CD4-positive, alpha-beta T cell (primary cell): Measurements from ENCODE around the gene CAMTA1. TPM values are rescaled to one million over a fixed set of nuclear protein-coding genes. Genes with fewer than 3 reads are reported as not detected.

Experiments used
- ATAC-seq: fragments of 200-7000 bp; cut with Tn5 transposase; one replicate; pipeline ENCODE4 v1.10.0; 2022; ENCODE audit warnings: mild to moderate bottlenecking; ENCODE audit not compliant: poor library complexity
- CTCF ChIA-PET: fragments of 350-600 bp; sonication (Branson Sonifier 250); formaldehyde crosslinking; loops from one replicate; lab custom pipeline; 2021; ENCODE audit warnings: antibody characterized with exemption, inconsistent platforms; lab: Charles Lee
- POLR2A ChIA-PET: fragments of 350-600 bp; sonication (Branson Sonifier 250); formaldehyde crosslinking; loops from one replicate; lab custom pipeline; 2021; ENCODE audit warnings: antibody characterized with exemption, inconsistent platforms; lab: Charles Lee
- DNase-seq, 14 experiments: peaks; one replicate each; pipeline ENCODE4 v3.0.0-alpha.2; 2013 to 2020; ENCODE audit warnings: mixed read lengths in 2 of 14
- H3K27ac ChIP-seq, 2 donors: one replicate each; pipeline versions ENCODE4 v1.5.1 to v1.7.0; 2013; ENCODE audit warnings: low read length in 2 of 2, low read depth in 1 of 2, mild to moderate bottlenecking in 1 of 2
- H3K27me3 ChIP-seq, 2 experiments: 1 replicate in 1 of 2; 2 replicates in 1 of 2; pipeline versions ENCODE4 v1.6.1 to v1.7.0; 2013; ENCODE audit warnings: low read length in 2 of 2, control low read depth in 1 of 2, mild to moderate bottlenecking in 1 of 2, moderate library complexity in 1 of 2; ENCODE audit not compliant: insufficient read depth in 2 of 2, control insufficient read depth in 1 of 2
- H3K36me3 ChIP-seq: one replicate; pipeline ENCODE4 v1.6.1; 2013; ENCODE audit warnings: low read length, control low read depth; ENCODE audit not compliant: insufficient read depth
- H3K4me1 ChIP-seq: one replicate; pipeline ENCODE4 v1.6.1; 2013; ENCODE audit warnings: low read length, control low read depth; ENCODE audit not compliant: insufficient read depth
- H3K4me3 ChIP-seq: one replicate; pipeline ENCODE4 v1.5.1; 2013; ENCODE audit warnings: mild to moderate bottlenecking, low read length, moderate library complexity
- H3K9me3 ChIP-seq, 2 experiments: 1 replicate in 1 of 2; 2 replicates in 1 of 2; pipeline versions ENCODE4 v1.6.1 to v1.7.0; 2013; ENCODE audit warnings: low read length in 2 of 2, mild to moderate bottlenecking in 2 of 2, control low read depth in 1 of 2, moderate library complexity in 1 of 2; ENCODE audit not compliant: control insufficient read depth in 1 of 2, insufficient read depth in 1 of 2
- H3K27ac Mint-ChIP-seq: one replicate; pipeline ENCODE4 v1.8.0; 2020; ENCODE audit warnings: mixed read lengths
- H3K27me3 Mint-ChIP-seq: one replicate; pipeline ENCODE4 v1.8.0; 2021; ENCODE audit warnings: mixed read lengths
- H3K36me3 Mint-ChIP-seq: one replicate; pipeline ENCODE4 v1.8.0; 2021; ENCODE audit warnings: low read depth, mixed read lengths
- H3K4me1 Mint-ChIP-seq: one replicate; pipeline ENCODE4 v1.8.0; 2021; ENCODE audit warnings: low read depth, mixed read lengths
- H3K4me3 Mint-ChIP-seq: one replicate; pipeline ENCODE4 v1.8.0; 2020; ENCODE audit warnings: mild to moderate bottlenecking, mixed read lengths
- H3K9me3 Mint-ChIP-seq: one replicate; pipeline ENCODE4 v1.8.0; 2020; ENCODE audit warnings: mixed read lengths
- CTCF ChIP-seq: fragments of 200-600 bp; IDR thresholded peaks from one replicate; pipeline ENCODE4 v1.8.0; 2022; ENCODE audit warnings: antibody characterized with exemption, mild to moderate bottlenecking
- intact Hi-C, 2 experiments: fragments of 100-400 bp; cut with DNase I in 1 of 2; cut with micrococcal nuclease in 1 of 2; formaldehyde crosslinking; loops; one replicate each; pipeline versions ENCODE4 v1.15.1 to v1.9.0; 2023 to 2025; cut with DNase I, micrococcal nuclease
- total RNA-seq, 174 experiments: library from RNA in 2 of 174; stranded (reverse) in 2 of 174; gene quantifications; one replicate each; pipeline ENCODE4 v1.2.3 and lab custom pipeline; 2021 to 2026

Gene CAMTA1
- total RNA-seq, 2 experiments from 2014 or later = 38.6 to 39.3 TPM

- H3K27me3 Mint-ChIP-seq = peaks cover 16% of the 10 kb centered on the region
Measured at GRCh38 chr1:7375781-7376660, 590.8 kb downstream of the CAMTA1 start.

GRCh38 chr1:7376676-7377075, 591.4 kb downstream of the CAMTA1 start:
- Mint-ChIP-seq H3K9me3 (no peaks in the 10 kb centered on the region), H3K27me3 (peaks cover 16% of the 10 kb centered on the region), H3K4me1 (no peaks in the 10 kb centered on the region), H3K4me3 (no peak overlapping the region), H3K36me3 (no peaks in the 10 kb centered on the region), H3K27ac (no peak overlapping the region)
- Histone ChIP-seq H3K27me3 (peaks cover 0 to 3% of the 10 kb centered on the region in 2 experiments), H3K36me3 (no peaks in the 10 kb centered on the region), H3K27ac (no peak overlapping the region), H3K9me3 (no peaks in the 10 kb centered on the region), H3K4me3 (no peak overlapping the region), H3K4me1 (no peaks in the 10 kb centered on the region)
- CTCF ChIA-PET = no interaction called here
- intact Hi-C loops = no loop called here
- DNase-seq = no peak
- TF ChIP-seq CTCF = no peak
- ATAC-seq = no peak
- POLR2A ChIA-PET = no interaction called here

More at GRCh38 chr1:7375781-7376660, 590.8 kb downstream of the CAMTA1 start:
- no peaks in the 10 kb centered on the region for H3K36me3 ChIP-seq
- DNase-seq (no peak), ATAC-seq (no peak)
- H3K4me1 Mint-ChIP-seq = no peaks in the 10 kb centered on the region
- no peak for TF ChIP-seq CTCF
- no peaks in the 10 kb centered on the region for H3K9me3 ChIP-seq
- no peaks in the 10 kb centered on the region for H3K9me3 Mint-ChIP-seq
- no peaks in the 10 kb centered on the region for H3K4me1 ChIP-seq
- no peak overlapping the region for H3K27ac ChIP-seq
- intact Hi-C loops = no loop called here
- H3K4me3 Mint-ChIP-seq = no peak overlapping the region
- H3K27ac Mint-ChIP-seq = no peak overlapping the region
- CTCF ChIA-PET = no interaction called here
- POLR2A ChIA-PET = no interaction called here
- H3K27me3 ChIP-seq = peaks cover 0 to 3% of the 10 kb centered on the region in 2 experiments
- H3K4me3 ChIP-seq = no peak overlapping the region
- H3K36me3 Mint-ChIP-seq = no peaks in the 10 kb centered on the region

GRCh38 chr1:7378346-7379130, 593.3 kb downstream of the CAMTA1 start:
- Mint-ChIP-seq H3K27ac (no peak overlapping the region), H3K9me3 (no peaks in the 10 kb centered on the region), H3K4me3 (no peak overlapping the region), H3K4me1 (no peaks in the 10 kb centered on the region), H3K27me3 (peaks cover 21% of the 10 kb centered on the region), H3K36me3 (no peaks in the 10 kb centered on the region)
- no peak for TF ChIP-seq CTCF
- intact Hi-C loops = no loop called here
- H3K36me3 ChIP-seq = no peaks in the 10 kb centered on the region
- H3K4me1 ChIP-seq = no peaks in the 10 kb centered on the region
- DNase-seq (no peak), ATAC-seq (no peak)
- peaks cover 0 to 3% of the 10 kb centered on the region in 2 experiments for H3K27me3 ChIP-seq
- H3K9me3 ChIP-seq = no peaks in the 10 kb centered on the region
- H3K27ac ChIP-seq = no peak overlapping the region
- H3K4me3 ChIP-seq = no peak overlapping the region
- POLR2A ChIA-PET = no interaction called here
- CTCF ChIA-PET = no interaction called here
